Measurements from ENCODE around the gene XPA.

XPA gene

DNA sequence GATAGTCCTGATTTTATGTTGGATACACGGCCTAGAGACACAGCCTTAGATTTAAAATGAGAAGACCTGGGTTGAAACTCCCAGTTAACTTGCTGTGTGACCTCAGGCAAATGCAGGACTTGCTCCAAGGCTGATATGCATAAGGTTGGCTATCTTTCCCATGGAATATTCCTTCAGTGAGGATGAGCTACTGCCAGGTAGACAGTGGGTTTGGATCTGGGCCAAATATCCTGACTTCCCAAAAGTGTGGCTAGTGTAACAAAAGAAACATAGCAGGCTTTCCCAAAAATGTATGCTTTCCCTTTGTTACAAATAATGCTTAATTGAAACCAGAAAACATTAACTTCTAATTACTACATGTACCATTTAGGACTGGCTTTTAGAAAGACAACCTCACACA lies 697 bp upstream of the XPA start:
- H4K8ac ChIP-seq (ENCODE audit: low read depth, low read length): no peak overlapping the region
- no peak overlapping the region for H3K4me3 ChIP-seq (ENCODE audit: low read depth, low read length)
- no peak overlapping the region for H4K91ac ChIP-seq (ENCODE audit: low read depth, low read length)
- H3K79me1 ChIP-seq (ENCODE audit: low read length): peaks cover 6% of the 10 kb centered on the region
- H3K79me2 ChIP-seq (ENCODE audit: control insufficient read depth, insufficient read depth, low read length, poor library complexity): peaks cover 5% of the 10 kb centered on the region
- H2AFZ ChIP-seq (ENCODE audit: insufficient read depth, low read length, poor library complexity): no peak overlapping the region
- no peak overlapping the region for H4K12ac ChIP-seq (ENCODE audit: low read depth, low read length)
- DNase-seq: no peak
- H3K18ac ChIP-seq (ENCODE audit: low read length): no peak overlapping the region
- H3K36me3 ChIP-seq (ENCODE audit: control insufficient read depth in 1 of 2, insufficient read depth in 2 of 2, low read length in 2 of 2): no peaks in the 10 kb centered on the region
- peak overlapping the region; percentile 46 for H3K4me2 ChIP-seq (ENCODE audit: low read length)
- no peak overlapping the region for H3K23ac ChIP-seq (ENCODE audit: low read length)
- no peaks in the 10 kb centered on the region for H3K27me3 ChIP-seq (ENCODE audit: insufficient read depth, low read length)
- no peak overlapping the region for H2AK5ac ChIP-seq (ENCODE audit: low read length)
- WGBS (ENCODE audit: extremely low coverage, insufficient coverage, insufficient read length): no CpG with 5 or more reads among the region's 1 CpG
- no peak overlapping the region for H2BK12ac ChIP-seq (ENCODE audit: low read length)
- no peaks in the 10 kb centered on the region for H3K9me3 ChIP-seq (ENCODE audit: insufficient read depth, low read depth, low read length)
- H3K4ac ChIP-seq (ENCODE audit: low read depth, low read length): no peak overlapping the region
- H3K27ac ChIP-seq (ENCODE audit: low read depth, low read length): peak overlapping the region; percentile 31
- H3K14ac ChIP-seq (ENCODE audit: low read length): no peak overlapping the region
- no peak overlapping the region for H2BK120ac ChIP-seq (ENCODE audit: insufficient read depth, low read length, poor library complexity)
- peaks cover 2 to 5% of the 10 kb centered on the region in 2 experiments for H3K4me1 ChIP-seq (ENCODE audit: control insufficient read depth in 1 of 2, insufficient read depth in 2 of 2, low read length in 2 of 2)
- peak overlapping the region; percentile 28 for H2BK5ac ChIP-seq (ENCODE audit: low read depth, low read length, poor library complexity)
- no peak overlapping the region for H3K9ac ChIP-seq (ENCODE audit: low read length)

DNA sequence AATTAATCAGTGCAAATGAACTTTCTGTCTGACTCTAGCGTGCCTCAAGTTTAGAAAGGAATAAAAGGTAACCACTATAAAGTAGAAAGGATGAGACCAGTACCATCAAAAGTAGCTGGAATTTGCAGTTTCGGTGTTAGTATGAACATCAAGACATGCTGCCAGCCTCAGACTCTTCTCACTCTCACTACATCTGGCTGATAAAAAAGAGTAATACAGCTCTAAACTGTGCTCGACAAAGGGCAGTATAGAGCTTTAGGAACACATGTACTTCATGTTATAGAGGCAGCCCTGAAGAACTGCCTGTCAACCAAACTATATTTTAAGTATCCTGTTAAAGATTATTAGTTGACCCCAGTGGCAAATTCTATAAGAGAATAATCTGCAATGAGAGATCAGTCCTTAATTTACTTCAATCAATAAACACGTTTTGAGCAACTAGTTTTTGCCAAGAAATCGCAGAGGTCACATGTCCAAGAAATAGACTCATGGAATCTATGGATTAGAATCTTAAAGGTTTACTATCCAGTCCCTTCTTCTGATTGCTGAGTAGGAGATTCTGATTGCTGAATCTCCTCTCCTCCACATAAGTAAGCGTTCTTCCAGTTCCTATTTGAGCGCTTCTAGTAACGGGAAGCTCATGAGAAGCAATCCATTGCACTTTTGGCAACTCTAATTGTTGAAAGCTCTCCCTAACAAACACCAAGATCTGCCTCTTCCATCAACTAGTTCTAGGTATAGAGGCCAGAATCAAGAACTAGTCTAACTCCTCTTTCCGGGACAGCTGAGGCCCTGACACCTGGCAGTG lies 941 bp downstream of the XPA start:
- Histone ChIP-seq H3K9me3 (ENCODE audit: insufficient read depth, low read depth, low read length) (no peaks in the 10 kb centered on the region), H2BK120ac (ENCODE audit: insufficient read depth, low read length, poor library complexity) (peak overlapping the region; percentile 82), H3K23ac (ENCODE audit: low read length) (no peak overlapping the region), H3K4me3 (ENCODE audit: low read depth, low read length) (peak overlapping the region; percentile 94), H4K8ac (ENCODE audit: low read depth, low read length) (peak overlapping the region; percentile 94), H3K79me2 (ENCODE audit: control insufficient read depth, insufficient read depth, low read length, poor library complexity) (peaks cover 5% of the 10 kb centered on the region), H3K4ac (ENCODE audit: low read depth, low read length) (peak overlapping the region; percentile 35), H2AK5ac (ENCODE audit: low read length) (no peak overlapping the region), H3K14ac (ENCODE audit: low read length) (peak overlapping the region; percentile 95), H3K36me3 (ENCODE audit: control insufficient read depth in 1 of 2, insufficient read depth in 2 of 2, low read length in 2 of 2) (peaks cover 0 to 3% of the 10 kb centered on the region in 2 experiments), H2BK12ac (ENCODE audit: low read length) (no peak overlapping the region), H3K4me2 (ENCODE audit: low read length) (peak overlapping the region; percentile 81), H3K18ac (ENCODE audit: low read length) (peak overlapping the region; percentile 97), H3K9ac (ENCODE audit: low read length) (peak overlapping the region; percentile 90), H4K12ac (ENCODE audit: low read depth, low read length) (peak overlapping the region; percentile 92), H3K4me1 (ENCODE audit: control insufficient read depth in 1 of 2, insufficient read depth in 2 of 2, low read length in 2 of 2) (peaks cover 2 to 5% of the 10 kb centered on the region in 2 experiments), H4K91ac (ENCODE audit: low read depth, low read length) (peak overlapping the region; percentile 96), H3K79me1 (ENCODE audit: low read length) (peaks cover 6% of the 10 kb centered on the region), H2BK5ac (ENCODE audit: low read depth, low read length, poor library complexity) (peak overlapping the region; percentile 84), H2AFZ (ENCODE audit: insufficient read depth, low read length, poor library complexity) (peak overlapping the region; percentile 80), H3K27ac (ENCODE audit: low read depth, low read length) (peak overlapping the region; percentile 84), H3K27me3 (ENCODE audit: insufficient read depth, low read length) (no peaks in the 10 kb centered on the region)
- no CpG with 5 or more reads among the region's 9 CpGs for WGBS (ENCODE audit: extremely low coverage, insufficient coverage, insufficient read length)
- no peak for DNase-seq

DNA sequence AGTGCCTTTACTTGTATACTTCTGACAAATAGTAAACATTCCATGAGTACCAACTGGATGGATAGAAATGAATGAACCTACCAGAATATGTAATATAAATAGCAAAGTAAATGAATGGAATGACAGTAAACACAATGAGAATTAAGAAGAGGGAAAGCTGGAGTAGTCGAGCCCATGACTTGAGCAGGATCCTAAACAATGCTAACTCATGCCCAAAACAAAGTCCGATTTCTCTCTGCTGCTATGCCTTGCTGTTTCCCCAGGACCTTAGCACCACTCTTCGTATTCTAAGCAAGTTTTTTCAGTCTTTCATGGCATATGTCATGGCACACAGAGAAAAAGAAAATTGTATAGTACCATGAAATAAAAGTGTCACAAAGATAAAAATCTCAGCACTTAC lies 1.8 kb downstream of the XPA start:
- Histone ChIP-seq H3K14ac (ENCODE audit: low read length) (no peak overlapping the region), H3K9me3 (ENCODE audit: insufficient read depth, low read depth, low read length) (no peaks in the 10 kb centered on the region), H2AFZ (ENCODE audit: insufficient read depth, low read length, poor library complexity) (no peak overlapping the region), H3K4me1 (ENCODE audit: control insufficient read depth in 1 of 2, insufficient read depth in 2 of 2, low read length in 2 of 2) (peaks cover 2 to 5% of the 10 kb centered on the region in 2 experiments), H3K4ac (ENCODE audit: low read depth, low read length) (peak overlapping the region; percentile 27), H3K9ac (ENCODE audit: low read length) (no peak overlapping the region), H2AK5ac (ENCODE audit: low read length) (no peak overlapping the region), H2BK5ac (ENCODE audit: low read depth, low read length, poor library complexity) (no peak overlapping the region), H3K79me1 (ENCODE audit: low read length) (peaks cover 6% of the 10 kb centered on the region), H3K4me3 (ENCODE audit: low read depth, low read length) (no peak overlapping the region), H3K23ac (ENCODE audit: low read length) (no peak overlapping the region), H2BK12ac (ENCODE audit: low read length) (no peak overlapping the region), H3K18ac (ENCODE audit: low read length) (no peak overlapping the region), H3K79me2 (ENCODE audit: control insufficient read depth, insufficient read depth, low read length, poor library complexity) (peaks cover 5% of the 10 kb centered on the region), H3K36me3 (ENCODE audit: control insufficient read depth in 1 of 2, insufficient read depth in 2 of 2, low read length in 2 of 2) (peaks cover 0 to 3% of the 10 kb centered on the region in 2 experiments), H3K27me3 (ENCODE audit: insufficient read depth, low read length) (no peaks in the 10 kb centered on the region), H2BK120ac (ENCODE audit: insufficient read depth, low read length, poor library complexity) (no peak overlapping the region), H4K12ac (ENCODE audit: low read depth, low read length) (no peak overlapping the region), H3K4me2 (ENCODE audit: low read length) (no peak overlapping the region), H4K8ac (ENCODE audit: low read depth, low read length) (no peak overlapping the region), H4K91ac (ENCODE audit: low read depth, low read length) (no peak overlapping the region), H3K27ac (ENCODE audit: low read depth, low read length) (no peak overlapping the region)
- no peak for DNase-seq
- WGBS (ENCODE audit: extremely low coverage, insufficient coverage, insufficient read length): no CpG with 5 or more reads among the region's 3 CpGs

DNA sequence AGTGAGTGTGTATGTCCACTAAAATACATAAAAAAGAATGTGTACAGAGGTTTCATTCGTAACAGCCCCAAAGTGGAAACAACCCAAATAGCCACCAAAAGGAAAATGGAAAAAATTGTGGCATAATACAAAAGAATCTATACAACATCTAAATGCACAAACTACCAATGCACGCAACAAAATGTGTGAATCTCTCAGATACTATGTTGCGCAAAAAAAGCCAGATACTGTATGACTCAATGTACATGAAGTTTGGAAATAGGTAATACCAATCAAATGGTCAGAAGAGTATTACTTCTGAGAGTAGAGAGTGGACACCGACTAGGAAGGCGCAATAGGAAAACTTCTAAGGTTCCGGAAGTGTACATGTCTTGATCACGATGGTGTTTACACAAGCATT lies 2.4 kb downstream of the XPA start:
- Histone ChIP-seq H3K4me1 (ENCODE audit: control insufficient read depth in 1 of 2, insufficient read depth in 2 of 2, low read length in 2 of 2) (peaks cover 2 to 5% of the 10 kb centered on the region in 2 experiments), H4K12ac (ENCODE audit: low read depth, low read length) (no peak overlapping the region), H3K9me3 (ENCODE audit: insufficient read depth, low read depth, low read length) (no peaks in the 10 kb centered on the region), H3K18ac (ENCODE audit: low read length) (no peak overlapping the region), H3K9ac (ENCODE audit: low read length) (no peak overlapping the region), H2AFZ (ENCODE audit: insufficient read depth, low read length, poor library complexity) (no peak overlapping the region), H2BK5ac (ENCODE audit: low read depth, low read length, poor library complexity) (no peak overlapping the region), H3K79me1 (ENCODE audit: low read length) (peaks cover 6% of the 10 kb centered on the region), H3K23ac (ENCODE audit: low read length) (no peak overlapping the region), H4K91ac (ENCODE audit: low read depth, low read length) (no peak overlapping the region), H3K4me3 (ENCODE audit: low read depth, low read length) (no peak overlapping the region), H3K4ac (ENCODE audit: low read depth, low read length) (no peak overlapping the region), H2BK120ac (ENCODE audit: insufficient read depth, low read length, poor library complexity) (no peak overlapping the region), H3K14ac (ENCODE audit: low read length) (no peak overlapping the region), H2AK5ac (ENCODE audit: low read length) (no peak overlapping the region), H3K4me2 (ENCODE audit: low read length) (no peak overlapping the region), H2BK12ac (ENCODE audit: low read length) (no peak overlapping the region), H3K27me3 (ENCODE audit: insufficient read depth, low read length) (no peaks in the 10 kb centered on the region), H4K8ac (ENCODE audit: low read depth, low read length) (no peak overlapping the region), H3K36me3 (ENCODE audit: control insufficient read depth in 1 of 2, insufficient read depth in 2 of 2, low read length in 2 of 2) (peaks cover 0 to 3% of the 10 kb centered on the region in 2 experiments), H3K27ac (ENCODE audit: low read depth, low read length) (no peak overlapping the region), H3K79me2 (ENCODE audit: control insufficient read depth, insufficient read depth, low read length, poor library complexity) (peaks cover 5% of the 10 kb centered on the region)
- WGBS (ENCODE audit: extremely low coverage, insufficient coverage, insufficient read length): no CpG with 5 or more reads among the region's 7 CpGs
- no peak for DNase-seq

All from trophoblast cell (in vitro differentiated cells and primary cell).